Endothelial cell of umbilical vein (primary cell): Measurements from ENCODE around the gene GYPC. TPM values are rescaled to one million over a fixed set of nuclear protein-coding genes. Genes with fewer than 3 reads are reported as not detected.

Experiments
- BruUV-seq: library from RNA; stranded (reverse); fragments of 400-500 nt; replicated peaks from 2 replicates; lab custom pipeline; 2021; lab: Mats Ljungman, UMichigan
- CTCF ChIA-PET: fragments of 300-600, 350-600 bp; sonication (Branson Sonifier 250); formaldehyde crosslinking; loops from one replicate; lab custom pipeline; 2021; ENCODE audit warnings: antibody characterized with exemption, inconsistent platforms; lab: Charles Lee
- POLR2A ChIA-PET: fragments of 300-600, 350-600 bp; sonication (Branson Sonifier 250); formaldehyde crosslinking; loops from one replicate; lab custom pipeline; 2021; ENCODE audit warnings: antibody characterized with exemption, inconsistent platforms; lab: Charles Lee
- DNase-seq: peaks from one replicate; pipeline ENCODE4 v3.0.0-alpha.2; 2011; ENCODE audit warnings: low read depth, low spot score
- FAIRE-seq: peaks from 2 replicates; lab custom pipeline; 2011; peaks lifted over from hg19 to GRCh38; lab: Jason Lieb, UNC
- H2AFZ ChIP-seq: 2 replicates; pipeline ENCODE4 v1.6.0; 2012; ENCODE audit warnings: low read depth, low read length, control low read depth, inconsistent platforms
- H3K27ac ChIP-seq: 2 replicates; pipeline ENCODE4 v1.5.1; 2011; ENCODE audit warnings: low read depth, mild to moderate bottlenecking, control low read depth, low read length, moderate library complexity; ENCODE audit not compliant: insufficient read depth
- H3K27me3 ChIP-seq, 2 experiments: 2 replicates each; pipeline versions ENCODE4 v1.6.0 to v1.6.1; 2011; ENCODE audit warnings: low read length in 2 of 2, mixed read lengths in 1 of 2; ENCODE audit not compliant: control insufficient read depth in 2 of 2, insufficient read depth in 2 of 2
- H3K36me3 ChIP-seq, 2 experiments: 2 replicates in 1 of 2; 3 replicates in 1 of 2; pipeline ENCODE4 v1.5.1; 2011; ENCODE audit warnings: low read length in 2 of 2, mild to moderate bottlenecking in 1 of 2, moderate library complexity in 1 of 2; ENCODE audit not compliant: control insufficient read depth in 2 of 2, insufficient read depth in 2 of 2; ENCODE audit errors: extremely low read depth in 1 of 2
- H3K4me1 ChIP-seq: 3 replicates; pipeline ENCODE4 v1.5.1; 2011; ENCODE audit warnings: mild to moderate bottlenecking, low read length; ENCODE audit not compliant: control insufficient read depth, insufficient read depth; ENCODE audit errors: extremely low read depth
- H3K4me2 ChIP-seq: 2 replicates; pipeline ENCODE4 v1.6.1; 2011; ENCODE audit warnings: low read length, control low read depth, mixed read lengths; ENCODE audit not compliant: insufficient read depth
- H3K4me3 ChIP-seq, 3 experiments: fragments of 200-600 bp in 1 of 3; sonication (generic), shearing (Covaris generic) in 1 of 3; replicated peaks in 1 of 3; 2 replicates each; pipeline ENCODE4 v1.5.1; 2011 to 2016; ENCODE audit warnings: control low read depth in 3 of 3, low read length in 3 of 3, mild to moderate bottlenecking in 2 of 3, inconsistent platforms in 1 of 3, low read depth in 1 of 3, moderate library complexity in 1 of 3; ENCODE audit not compliant: insufficient read depth in 1 of 3
- H3K79me2 ChIP-seq: 2 replicates; pipeline ENCODE4 v1.6.0; 2012; ENCODE audit warnings: low read length, inconsistent platforms; ENCODE audit not compliant: control insufficient read depth, insufficient read depth
- H3K9ac ChIP-seq: replicated peaks from 2 replicates; pipeline ENCODE3; 2011; ENCODE audit warnings: low read length, control low read depth; ENCODE audit not compliant: insufficient read depth; ENCODE audit errors: extremely low read depth
- H3K9me1 ChIP-seq: replicated peaks from 3 replicates; pipeline ENCODE4 v1.6.0; 2011; ENCODE audit warnings: mild to moderate bottlenecking, low read length; ENCODE audit not compliant: control insufficient read depth, insufficient read depth; ENCODE audit errors: extremely low read depth
- H3K9me3 ChIP-seq: replicated peaks from 2 replicates; pipeline ENCODE4 v1.5.1; 2012; ENCODE audit warnings: low read length, inconsistent platforms; ENCODE audit not compliant: control insufficient read depth, insufficient read depth
- H4K20me1 ChIP-seq: replicated peaks from 2 replicates; pipeline ENCODE3; 2011; ENCODE audit warnings: mild to moderate bottlenecking, low read length; ENCODE audit not compliant: control insufficient read depth, insufficient read depth; ENCODE audit errors: extremely low read depth
- EZH2 ChIP-seq: IDR thresholded peaks from 2 replicates; pipeline ENCODE4 v1.6.1; 2012; ENCODE audit warnings: borderline replicate concordance, low read depth, mild to moderate bottlenecking, moderate library complexity, low read length, inconsistent platforms; ENCODE audit not compliant: severe bottlenecking
- FOS ChIP-seq: IDR thresholded peaks from 2 replicates; pipeline ENCODE4 v1.6.1; 2011; ENCODE audit warnings: mild to moderate bottlenecking, low read length, moderate library complexity, borderline replicate concordance; ENCODE audit not compliant: insufficient read depth
- GATA2 ChIP-seq: IDR thresholded peaks from 2 replicates; pipeline ENCODE4 v1.7.0; 2011; ENCODE audit warnings: low read depth, mild to moderate bottlenecking, moderate library complexity, mixed read lengths, low read length; ENCODE audit not compliant: insufficient read length, insufficient read depth
- JUN ChIP-seq: IDR thresholded peaks from 2 replicates; pipeline ENCODE4 v1.6.1; 2011; ENCODE audit warnings: borderline replicate concordance, low read depth; ENCODE audit not compliant: insufficient read length, insufficient read depth
- MYC ChIP-seq: IDR thresholded peaks from one replicate; pipeline ENCODE4 v1.6.1; 2011; ENCODE audit warnings: mild to moderate bottlenecking, low read depth, low read length
- POLR2A ChIP-seq: IDR thresholded peaks from 2 replicates; pipeline ENCODE4 v1.6.1; 2012; ENCODE audit warnings: low read depth, mild to moderate bottlenecking, control low read depth, low read length
- POLR2AphosphoS5 ChIP-seq: IDR thresholded peaks from 2 replicates; pipeline ENCODE4 v1.6.1; 2012; ENCODE audit warnings: low read depth, mild to moderate bottlenecking, control low read depth, low read length, moderate library complexity; ENCODE audit not compliant: insufficient read depth
- dilution Hi-C: fragments of 300-500 bp; cut with MboI; formaldehyde crosslinking; loops from one replicate; pipeline ENCODE4 v1.15.0; 2019; ENCODE audit warnings: low sequenced_read_pairs; ENCODE audit not compliant: extremely low pct_ligation_motif_present
- intact Hi-C: fragments of 100-400 bp; cut with micrococcal nuclease; formaldehyde crosslinking; loops from one replicate; pipeline ENCODE4 v1.10.0; 2022
- polyA plus RNA-seq, 4 experiments: library from polyadenylated mRNA; depleted of rRNA in 3 of 4; stranded (reverse) in 3 of 4; unstranded in 1 of 4; fragments of >200 nt; gene quantifications; 2 replicates each; pipeline versions ENCODE4 v1.2.1 to v1.2.3, GENCODE V29; 2011 to 2012; ENCODE audit warnings: missing spikeins in 1 of 4
- total RNA-seq: library from RNA; stranded (reverse); gene quantifications from 2 replicates; pipeline ENCODE4 v1.2.3, GENCODE V29; 2021
- TF ChIP-seq, protein P1 (sequence below), 2 donors: IDR thresholded peaks; 1 replicate in 1 of 2; 2 replicates in 1 of 2; pipeline ENCODE4 v1.5.1; 2011; ENCODE audit warnings: low read length in 2 of 2, mild to moderate bottlenecking in 2 of 2, moderate library complexity in 2 of 2, control low read depth in 1 of 2, inconsistent platforms in 1 of 2, low read depth in 1 of 2; ENCODE audit not compliant: insufficient read depth in 1 of 2; ENCODE audit errors: extremely low read depth in 1 of 2

The GYPC gene
- total and polyA plus RNA-seq, 2 donors (not counting 3 experiments of a cell fraction or from before 2014, with no cell fraction given) = 3.5 to 13.3 TPM

DNA sequence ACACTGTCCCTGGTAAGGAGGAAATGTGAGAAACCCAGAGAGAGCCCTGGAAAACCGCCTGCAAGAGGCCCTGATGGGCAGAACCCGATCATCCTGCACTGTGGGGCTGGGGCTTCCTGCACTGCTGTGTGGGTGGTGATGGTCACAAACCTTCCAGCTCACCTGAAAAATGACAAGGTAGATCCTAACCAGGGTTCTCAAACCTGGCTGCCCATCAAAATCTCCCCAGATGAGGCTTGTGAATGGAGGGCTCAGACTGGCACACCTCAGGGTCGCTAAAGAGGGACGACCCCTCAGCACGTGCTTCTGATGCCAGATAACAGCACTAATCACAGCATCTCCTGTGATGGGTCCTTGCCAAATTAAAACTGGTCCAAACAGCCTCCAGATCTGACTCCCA, 74.7 kb downstream of the GYPC start:
- no peak for FAIRE-seq
- Histone ChIP-seq H3K36me3 (no peaks in the 10 kb centered on the region), H3K4me1 (no peaks in the 10 kb centered on the region), H3K4me2 (no peak overlapping the region), H3K9me1 (no peaks in the 10 kb centered on the region), H3K4me3 (no peak overlapping the region), H3K9ac (no peak overlapping the region), H2AFZ (no peak overlapping the region), H3K79me2 (no peaks in the 10 kb centered on the region), H3K9me3 (peaks cover 7% of the 10 kb centered on the region), H4K20me1 (no peaks in the 10 kb centered on the region), H3K27ac (no peak overlapping the region), H3K27me3 (no peaks in the 10 kb centered on the region)
- ChIA-PET CTCF (no interaction called here), POLR2A (no interaction called here)
- TF ChIP-seq GATA2 (no peak), EZH2 (no peak), POLR2AphosphoS5 (no peak), JUN (no peak), POLR2A (no peak), MYC (no peak), FOS (no peak)
- TF ChIP-seq, protein P1, sequence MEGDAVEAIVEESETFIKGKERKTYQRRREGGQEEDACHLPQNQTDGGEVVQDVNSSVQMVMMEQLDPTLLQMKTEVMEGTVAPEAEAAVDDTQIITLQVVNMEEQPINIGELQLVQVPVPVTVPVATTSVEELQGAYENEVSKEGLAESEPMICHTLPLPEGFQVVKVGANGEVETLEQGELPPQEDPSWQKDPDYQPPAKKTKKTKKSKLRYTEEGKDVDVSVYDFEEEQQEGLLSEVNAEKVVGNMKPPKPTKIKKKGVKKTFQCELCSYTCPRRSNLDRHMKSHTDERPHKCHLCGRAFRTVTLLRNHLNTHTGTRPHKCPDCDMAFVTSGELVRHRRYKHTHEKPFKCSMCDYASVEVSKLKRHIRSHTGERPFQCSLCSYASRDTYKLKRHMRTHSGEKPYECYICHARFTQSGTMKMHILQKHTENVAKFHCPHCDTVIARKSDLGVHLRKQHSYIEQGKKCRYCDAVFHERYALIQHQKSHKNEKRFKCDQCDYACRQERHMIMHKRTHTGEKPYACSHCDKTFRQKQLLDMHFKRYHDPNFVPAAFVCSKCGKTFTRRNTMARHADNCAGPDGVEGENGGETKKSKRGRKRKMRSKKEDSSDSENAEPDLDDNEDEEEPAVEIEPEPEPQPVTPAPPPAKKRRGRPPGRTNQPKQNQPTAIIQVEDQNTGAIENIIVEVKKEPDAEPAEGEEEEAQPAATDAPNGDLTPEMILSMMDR (IDR thresholded peaks at IDR 0.05; ENCODE audit: extremely low read depth in 1 of 2, insufficient read depth in 1 of 2, low read depth in 1 of 2, low read length in 2 of 2) = no peak
- dilution Hi-C loops = no loop called here
- BruUV-seq = no TSS peak
- DNase-seq = no peak
- intact Hi-C loops = no loop called here
